NAMALWA (cell line): ENCODE results near the gene MAP7.

Experiments used
- DNase-seq: peaks from one replicate; pipeline ENCODE4 v3.0.0-alpha.2; 2015; ENCODE audit warnings: low spot score

The MAP7 gene

GRCh38 chr6:136564180-136564579 lies 14.0 kb upstream of the MAP7 start:
- DNase-seq, result no peak

GRCh38 chr6:136563386-136564152 lies 13.3 kb upstream of the MAP7 start:
- no peak for DNase-seq

- DNase-seq, result no peak
Observed at GRCh38 chr6:136562211-136562610, 12.0 kb upstream of the MAP7 start.

- DNase-seq, result no peak
Observed at GRCh38 chr6:136553166-136553787, 3.1 kb upstream of the MAP7 start.

GRCh38 chr6:136552054-136552453 lies 1.8 kb upstream of the MAP7 start:
- DNase-seq, result no peak

- no peak for DNase-seq
Observed at GRCh38 chr6:136551103-136551502, 881 bp upstream of the MAP7 start.

GRCh38 chr6:136550045-136550329 lies 235 bp downstream of the MAP7 start:
- DNase-seq, result no peak

- no peak for DNase-seq
Observed at GRCh38 chr6:136549300-136550044, 750 bp downstream of the MAP7 start.

GRCh38 chr6:136548582-136549299 lies 1.5 kb downstream of the MAP7 start:
- no peak for DNase-seq

- DNase-seq, result no peak
Observed at GRCh38 chr6:136547871-136548270, 2.4 kb downstream of the MAP7 start.

- peak; percentile 34 for DNase-seq
Observed at GRCh38 chr6:136547336-136547735, 2.9 kb downstream of the MAP7 start.

GRCh38 chr6:136546331-136546730 lies 3.9 kb downstream of the MAP7 start:
- no peak for DNase-seq

GRCh38 chr6:136544326-136544725 lies 5.9 kb downstream of the MAP7 start:
- DNase-seq, result no peak

GRCh38 chr6:136541395-136541794 lies 8.8 kb downstream of the MAP7 start:
- DNase-seq, result no peak

GRCh38 chr6:136539967-136540652 lies 10.1 kb downstream of the MAP7 start:
- no peak for DNase-seq

- DNase-seq, result no peak
Observed at GRCh38 chr6:136538836-136539235, 11.4 kb downstream of the MAP7 start.

- DNase-seq, result no peak
Observed at GRCh38 chr6:136535880-136536650, 14.2 kb downstream of the MAP7 start.

GRCh38 chr6:136535017-136535765 lies 15.0 kb downstream of the MAP7 start:
- DNase-seq, result no peak

- no peak for DNase-seq
Observed at GRCh38 chr6:136534268-136534667, 16.0 kb downstream of the MAP7 start.

GRCh38 chr6:136533487-136533886 lies 16.7 kb downstream of the MAP7 start:
- no peak for DNase-seq

- no peak for DNase-seq
Observed at GRCh38 chr6:136532030-136532429, 18.2 kb downstream of the MAP7 start.
